Fibroblast of lung (primary cell): Measurements from ENCODE around the gene FJX1. TPM values are rescaled to one million over a fixed set of nuclear protein-coding genes. Genes with fewer than 3 reads are reported as not detected.

Source experiments
- DNase-seq, 2 donors: peaks; one replicate each; pipeline versions ENCODE4 v3.0.0 to v3.0.0-alpha.2; 2010; ENCODE audit warnings: low read depth in 2 of 2
- H2AFZ ChIP-seq: 2 replicates; pipeline ENCODE4 v1.5.1; 2012; ENCODE audit warnings: low read length, control low read depth, inconsistent platforms
- H3K27ac ChIP-seq: 2 replicates; pipeline ENCODE4 v1.5.1; 2011; ENCODE audit warnings: low read length, control low read depth; ENCODE audit not compliant: insufficient read depth
- H3K27me3 ChIP-seq: 2 replicates; pipeline ENCODE4 v1.5.1; 2011; ENCODE audit warnings: mild to moderate bottlenecking, low read length; ENCODE audit not compliant: control insufficient read depth, insufficient read depth
- H3K36me3 ChIP-seq: 2 replicates; pipeline ENCODE4 v1.5.1; 2011; ENCODE audit warnings: low read length; ENCODE audit not compliant: control insufficient read depth, insufficient read depth
- H3K4me1 ChIP-seq: 2 replicates; pipeline ENCODE4 v1.5.1; 2011; ENCODE audit warnings: low read length; ENCODE audit not compliant: control insufficient read depth, insufficient read depth; ENCODE audit errors: extremely low read depth
- H3K4me2 ChIP-seq: 2 replicates; pipeline ENCODE4 v1.5.1; 2011; ENCODE audit warnings: low read length, control low read depth; ENCODE audit not compliant: insufficient read depth; ENCODE audit errors: extremely low read depth
- H3K4me3 ChIP-seq, 4 experiments: fragments of 200-600 bp in 1 of 4; sonication (generic) in 1 of 4; replicated peaks in 1 of 4; 2 replicates each; pipeline ENCODE4 v1.5.1; 2011 to 2016; ENCODE audit warnings: low read length in 4 of 4, low read depth in 3 of 4, mild to moderate bottlenecking in 3 of 4, control low read depth in 2 of 4, inconsistent platforms in 1 of 4, mixed read lengths in 1 of 4; ENCODE audit not compliant: insufficient read depth in 1 of 4; ENCODE audit errors: control extremely low read depth in 1 of 4
- H3K79me2 ChIP-seq: 2 replicates; pipeline ENCODE4 v1.5.1; 2012; ENCODE audit warnings: mild to moderate bottlenecking, low read length, inconsistent platforms; ENCODE audit not compliant: control insufficient read depth, insufficient read depth
- H3K9ac ChIP-seq: 2 replicates; pipeline ENCODE4 v1.5.1; 2011; ENCODE audit warnings: mild to moderate bottlenecking, low read length, control low read depth; ENCODE audit not compliant: insufficient read depth
- H3K9me3 ChIP-seq: 2 replicates; pipeline ENCODE4 v1.5.1; 2012; ENCODE audit warnings: low read depth, low read length; ENCODE audit not compliant: control insufficient read depth, insufficient read depth
- H4K20me1 ChIP-seq: 2 replicates; pipeline ENCODE4 v1.5.1; 2011; ENCODE audit warnings: low read length; ENCODE audit not compliant: control insufficient read depth, insufficient read depth; ENCODE audit errors: extremely low read depth
- CTCF ChIP-seq, 2 donors: IDR thresholded peaks in 1 of 2; conservative IDR thresholded peaks in 1 of 2; 1 replicate in 1 of 2; 2 replicates in 1 of 2; pipeline ENCODE4 v1.5.1; 2011 to 2012; ENCODE audit warnings: low read length in 2 of 2, control low read depth in 1 of 2, inconsistent platforms in 1 of 2, low read depth in 1 of 2, mild to moderate bottlenecking in 1 of 2
- EZH2 ChIP-seq: IDR thresholded peaks from 2 replicates; pipeline ENCODE4 v1.5.1; 2012; ENCODE audit warnings: low read length, control low read depth, mild to moderate bottlenecking; ENCODE audit errors: missing control alignments
- polyA plus RNA-seq, 2 donors: library from polyadenylated mRNA; depleted of rRNA in 1 of 2; stranded (reverse) in 1 of 2; unstranded in 1 of 2; fragments of >200 nt; gene quantifications; 2 replicates each; pipeline ENCODE4 v1.2.1, GENCODE V29; 2011 to 2012; ENCODE audit warnings: missing spikeins in 1 of 2
- total RNA-seq: library from RNA; depleted of rRNA; stranded (reverse); fragments of >200 nt; gene quantifications from 2 replicates; pipeline ENCODE4 v1.2.1, GENCODE V29; 2014

Gene FJX1
- total and polyA plus RNA-seq, 2 donors (not counting 1 experiment from before 2014, with no cell fraction given) = 4.2 to 10.4 TPM

- Histone ChIP-seq H3K9ac (no peak overlapping the region), H3K4me1 (peaks cover 37% of the 10 kb centered on the region), H3K4me2 (no peak overlapping the region), H3K27me3 (no peaks in the 10 kb centered on the region), H3K27ac (peak overlapping the region; percentile 67), H3K36me3 (no peaks in the 10 kb centered on the region), H3K9me3 (no peaks in the 10 kb centered on the region), H2AFZ (no peak overlapping the region), H3K79me2 (no peaks in the 10 kb centered on the region), H4K20me1 (no peaks in the 10 kb centered on the region), H3K4me3 (no peak overlapping the region)
- DNase-seq = peak; percentile 64 to 71
- TF ChIP-seq EZH2 (no peak), CTCF (conservative IDR thresholded peaks at IDR 0.05 in 1 of 2, IDR thresholded peaks at IDR 0.05 in 1 of 2; ENCODE audit: low read depth in 1 of 2, low read length in 2 of 2) (no peak)
Observed at GRCh38 chr11:35583126-35583525, 35.1 kb upstream of the FJX1 start.

- DNase-seq = no peak
- no peak overlapping the region for H3K4me3 ChIP-seq
- H3K27ac ChIP-seq = peak overlapping the region; percentile 67
- TF ChIP-seq EZH2 (no peak), CTCF (conservative IDR thresholded peaks at IDR 0.05 in 1 of 2, IDR thresholded peaks at IDR 0.05 in 1 of 2; ENCODE audit: low read depth in 1 of 2, low read length in 2 of 2) (no peak)
- H3K4me2 ChIP-seq = no peak overlapping the region
- H3K9me3 ChIP-seq = no peaks in the 10 kb centered on the region
- no peak overlapping the region for H2AFZ ChIP-seq
- H3K79me2 ChIP-seq = no peaks in the 10 kb centered on the region
- H3K36me3 ChIP-seq = no peaks in the 10 kb centered on the region
- no peaks in the 10 kb centered on the region for H4K20me1 ChIP-seq
- H3K4me1 ChIP-seq = peaks cover 39% of the 10 kb centered on the region
- no peak overlapping the region for H3K9ac ChIP-seq
- H3K27me3 ChIP-seq = no peaks in the 10 kb centered on the region
Observed at GRCh38 chr11:35583843-35584242, 34.4 kb upstream of the FJX1 start.

- TF ChIP-seq CTCF (conservative IDR thresholded peaks at IDR 0.05 in 1 of 2, IDR thresholded peaks at IDR 0.05 in 1 of 2; ENCODE audit: low read depth in 1 of 2, low read length in 2 of 2) = no peak
- TF ChIP-seq EZH2 = no peak
- H3K4me1 ChIP-seq = peaks cover 43% of the 10 kb centered on the region
- no peak overlapping the region for H2AFZ ChIP-seq
Observed at GRCh38 chr11:35584321-35584720, 33.9 kb upstream of the FJX1 start.

More at GRCh38 chr11:35584321-35584720, 33.9 kb upstream of the FJX1 start:
- peak; percentile 79 to 83 for DNase-seq
- no peaks in the 10 kb centered on the region for H3K9me3 ChIP-seq
- no peaks in the 10 kb centered on the region for H3K36me3 ChIP-seq
- H3K9ac ChIP-seq = no peak overlapping the region
- no peaks in the 10 kb centered on the region for H3K79me2 ChIP-seq
- peak overlapping the region; percentile 67 for H3K27ac ChIP-seq
- H3K4me2 ChIP-seq = no peak overlapping the region
- H4K20me1 ChIP-seq = no peaks in the 10 kb centered on the region
- H3K27me3 ChIP-seq = no peaks in the 10 kb centered on the region
- H3K4me3 ChIP-seq = no peak overlapping the region
